Lower lobe of right lung (tissue), 2 donors: ENCODE measurements around the gene NCAM2. TPM values are rescaled to one million over a fixed set of nuclear protein-coding genes. Genes with fewer than 3 reads are reported as not detected.

ENCODE experiments used
- ATAC-seq, 2 donors: fragments of 200-7000 bp; cut with Tn5 transposase; one replicate each; pipeline ENCODE4 v1.9.1; 2020 to 2022; ENCODE audit warnings: mild to moderate bottlenecking in 2 of 2, moderate library complexity in 2 of 2
- DNase-seq: peaks from one replicate; pipeline ENCODE4 v3.0.0-alpha.2; 2020
- H3K27ac ChIP-seq: fragments of 200-600 bp; one replicate; pipeline ENCODE4 v1.8.0; 2022
- H3K27me3 ChIP-seq: fragments of 200-600 bp; one replicate; pipeline ENCODE4 v1.8.0; 2022; ENCODE audit warnings: low read depth
- H3K36me3 ChIP-seq: fragments of 200-600 bp; one replicate; pipeline ENCODE4 v1.8.0; 2022; ENCODE audit warnings: mild to moderate bottlenecking
- H3K4me1 ChIP-seq: fragments of 200-600 bp; one replicate; pipeline ENCODE4 v1.8.0; 2022
- H3K4me3 ChIP-seq: fragments of 200-600 bp; one replicate; pipeline ENCODE4 v1.8.0; 2022; ENCODE audit warnings: mild to moderate bottlenecking
- H3K9me3 ChIP-seq: fragments of 200-600 bp; one replicate; pipeline ENCODE4 v1.8.0; 2022
- CTCF ChIP-seq: fragments of 200-600 bp; IDR thresholded peaks from one replicate; pipeline ENCODE4 v1.8.0; 2022; ENCODE audit warnings: antibody characterized with exemption, mild to moderate bottlenecking
- intact Hi-C: fragments of 100-400 bp; cut with DNase I; formaldehyde crosslinking; loops from one replicate; pipeline ENCODE4 v1.11.0; 2022
- long read RNA-seq: library from polyadenylated mRNA; unstranded; transcript quantifications from one replicate; pipeline ENCODE4 v2.0.0, GENCODE V29; 2021
- total RNA-seq: library from RNA; stranded (reverse); fragmentation: NEBNext Ultra II Directional; extraction: Animal tissue kit (Norgen Biotek cat#: 25700); gene quantifications from one replicate; pipeline ENCODE4 v1.2.1, GENCODE V29; 2021
- donor health status: DM: no; HTN: yes; CAD: no; lungs with severe emphysema.

NCAM2 gene
- 8.8 TPM for total RNA-seq
- long read RNA-seq, full-length matches to known transcripts = 2 of 4 reads
- long read RNA-seq, partial matches to known transcripts = 1 of 4 reads
- long read RNA-seq, other reads (novel, unspliced or antisense) = 1 of 4 reads

GRCh38 chr21:20997636-20998455 is at the start of gene NCAM2:
Gene NCAM2, plus strand, starts transcription at chr21:20998409.
- H3K27ac ChIP-seq = no peak within 1 kb of the TSS
- DNase-seq (peak; percentile 78), ATAC-seq (peak; percentile 91 to 94)
- H3K9me3 ChIP-seq = no peaks in the 10 kb centered on the region
- no peaks in the 10 kb centered on the region for H3K36me3 ChIP-seq
- peaks cover 11% of the 10 kb centered on the region for H3K27me3 ChIP-seq
- peaks cover 14% of the 10 kb centered on the region for H3K4me1 ChIP-seq
- H3K4me3 ChIP-seq = peak within 1 kb of the TSS; percentile 65
- intact Hi-C loops = no loop called here
- TF ChIP-seq CTCF = no peak

- Histone ChIP-seq H3K4me1 (no peaks in the 10 kb centered on the region), H3K36me3 (no peaks in the 10 kb centered on the region), H3K4me3 (no peak overlapping the region), H3K27ac (no peak overlapping the region), H3K27me3 (no peaks in the 10 kb centered on the region), H3K9me3 (no peaks in the 10 kb centered on the region)
- DNase-seq = no peak
- intact Hi-C loops = no loop called here
- ATAC-seq = no peak
- no peak for TF ChIP-seq CTCF
Observed at GRCh38 chr21:20949884-20950283, 48.3 kb upstream of the NCAM2 start.

GRCh38 chr21:20965816-20966215 is 32.4 kb upstream of the NCAM2 start:
- no peak overlapping the region for H3K27ac ChIP-seq
- H3K4me3 ChIP-seq = no peak overlapping the region
- TF ChIP-seq CTCF = no peak
- no peaks in the 10 kb centered on the region for H3K27me3 ChIP-seq
- no peak for DNase-seq
- no peaks in the 10 kb centered on the region for H3K9me3 ChIP-seq
- H3K4me1 ChIP-seq = no peaks in the 10 kb centered on the region
- intact Hi-C loops = no loop called here
- no peak for ATAC-seq
- H3K36me3 ChIP-seq = no peaks in the 10 kb centered on the region

GRCh38 chr21:20968391-20968790 is 29.8 kb upstream of the NCAM2 start:
- Histone ChIP-seq H3K36me3 (no peaks in the 10 kb centered on the region), H3K4me1 (no peaks in the 10 kb centered on the region), H3K9me3 (no peaks in the 10 kb centered on the region), H3K27ac (no peak overlapping the region), H3K4me3 (no peak overlapping the region), H3K27me3 (no peaks in the 10 kb centered on the region)
- DNase-seq (no peak), ATAC-seq (no peak)
- TF ChIP-seq CTCF = no peak
- intact Hi-C loops = no loop called here

- Histone ChIP-seq H3K36me3 (no peaks in the 10 kb centered on the region), H3K27ac (no peak overlapping the region), H3K4me3 (no peak overlapping the region), H3K9me3 (no peaks in the 10 kb centered on the region), H3K4me1 (no peaks in the 10 kb centered on the region), H3K27me3 (no peaks in the 10 kb centered on the region)
- intact Hi-C loops = no loop called here
- DNase-seq (no peak), ATAC-seq (no peak)
- TF ChIP-seq CTCF = no peak
Observed at GRCh38 chr21:20970691-20971090, 27.5 kb upstream of the NCAM2 start.
